BJ (cell line): Measurements from ENCODE around the gene DDX24. TPM values are rescaled to one million over a fixed set of nuclear protein-coding genes. Genes with fewer than 3 reads are reported as not detected.
A peak's percentile ranks its signal among the peaks of the same experiment; 100 is the strongest.

Source experiments
- CTCF ChIA-PET: fragments of 350-600 bp; formaldehyde crosslinking; extraction: SDS; loops from one replicate; lab custom pipeline; 2021; ENCODE audit warnings: antibody characterized with exemption, inconsistent platforms; lab: Yijun Ruan, JAX
- POLR2A ChIA-PET: fragments of 300-600 bp; sonication (Branson Sonifier 250); formaldehyde crosslinking; extraction: SDS; loops from one replicate; lab custom pipeline; 2021; ENCODE audit warnings: antibody characterized with exemption; lab: Charles Lee
- DNase-seq: peaks from one replicate; pipeline ENCODE4 v3.0.0-alpha.2; 2011; ENCODE audit warnings: low read depth
- H3K27me3 ChIP-seq: 2 replicates; pipeline ENCODE4 v1.6.0; 2011; ENCODE audit warnings: low read length; ENCODE audit not compliant: control insufficient read depth, insufficient read depth
- H3K36me3 ChIP-seq: 2 replicates; pipeline ENCODE4 v1.5.1; 2011; ENCODE audit warnings: low read length; ENCODE audit not compliant: control insufficient read depth, insufficient read depth
- H3K4me3 ChIP-seq: 2 replicates; pipeline ENCODE4 v1.5.1; 2011; ENCODE audit warnings: low read depth, mild to moderate bottlenecking, control low read depth, low read length
- CTCF ChIP-seq: IDR thresholded peaks from 2 replicates; pipeline ENCODE4 v1.5.1; 2011; ENCODE audit warnings: low read depth, mild to moderate bottlenecking, control low read depth, inconsistent platforms, low read length, moderate library complexity; ENCODE audit not compliant: insufficient read depth
- polyA plus RNA-seq: library from polyadenylated mRNA; depleted of rRNA; stranded (reverse); fragments of >200 nt; gene quantifications from 2 replicates; pipeline ENCODE4 v1.2.3, GENCODE V29; 2011

Gene DDX24
- polyA plus RNA-seq, 1 experiment: 147 TPM

GRCh38 chr14:94098326-94098992 lies 17.5 kb upstream of the DDX24 start:
- H3K27me3 ChIP-seq: no peaks in the 10 kb centered on the region
- no peaks in the 10 kb centered on the region for H3K36me3 ChIP-seq
- CTCF ChIA-PET: interaction anchor here (1.2 kb wide), 1 partner anchor 35 kb away, joined by 3 read pairs; no protein-coding TSS in a partner anchor
- TF ChIP-seq CTCF: no peak
- DNase-seq: peak; percentile 56
- no peak overlapping the region for H3K4me3 ChIP-seq
- POLR2A ChIA-PET: interaction anchor here (1.0 kb wide), 1 partner anchor 17 kb away, joined by 5 read pairs; the partner anchor contains the start of genes DDX24 and IFI27L1

- no peaks in the 10 kb centered on the region for H3K27me3 ChIP-seq
- ChIA-PET POLR2A (no interaction called here), CTCF (interaction anchor here (1.0 to 1.7 kb wide), 2 partner anchors 14 to 61 kb away, joined by 3 to 5 read pairs; no protein-coding TSS in a partner anchor)
- no peak overlapping the region for H3K4me3 ChIP-seq
- no peak for DNase-seq
- no peaks in the 10 kb centered on the region for H3K36me3 ChIP-seq
- TF ChIP-seq CTCF: no peak
Measured at GRCh38 chr14:94097091-94097490, 16.1 kb upstream of the DDX24 start.

GRCh38 chr14:94093418-94093817 lies 12.4 kb upstream of the DDX24 start:
- CTCF ChIA-PET: interaction anchor here (0.8 kb wide), 1 partner anchor 38 kb away, joined by 3 read pairs; no protein-coding TSS in a partner anchor
- Histone ChIP-seq H3K27me3 (no peaks in the 10 kb centered on the region), H3K36me3 (no peaks in the 10 kb centered on the region), H3K4me3 (no peak overlapping the region)
- TF ChIP-seq CTCF: no peak
- DNase-seq: no peak
- POLR2A ChIA-PET: no interaction called here

GRCh38 chr14:94089479-94089878 lies 8.5 kb upstream of the DDX24 start:
- no peak for DNase-seq
- CTCF ChIA-PET: interaction anchor here (2.5 kb wide), 1 partner anchor 8 kb away, joined by 9 read pairs; the partner anchor contains the start of genes DDX24 and IFI27L1

More at GRCh38 chr14:94089479-94089878, 8.5 kb upstream of the DDX24 start:
- POLR2A ChIA-PET: no interaction called here
- no peaks in the 10 kb centered on the region for H3K36me3 ChIP-seq
- no peak overlapping the region for H3K4me3 ChIP-seq
- no peaks in the 10 kb centered on the region for H3K27me3 ChIP-seq
- no peak for TF ChIP-seq CTCF
